ENCODE data around the gene TMEM170B.

The TMEM170B gene

DNA sequence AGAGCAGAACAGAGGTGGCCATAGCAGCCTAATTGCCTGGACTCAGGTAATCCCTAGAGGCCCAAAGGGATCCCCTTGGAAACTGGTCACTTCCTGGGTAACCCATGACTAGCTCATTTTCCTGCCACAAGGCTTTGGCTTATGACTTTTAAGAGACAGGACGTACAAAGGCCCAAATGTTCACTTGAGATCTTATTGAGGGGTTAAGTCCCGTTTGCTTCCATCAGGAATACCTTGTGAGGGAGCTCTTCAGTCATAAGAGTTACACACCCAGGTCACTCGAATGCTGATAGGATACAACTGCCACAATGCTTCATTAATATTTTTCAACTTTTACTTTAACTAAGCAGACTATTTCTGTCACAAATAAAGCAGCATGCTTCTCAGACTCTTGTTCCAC, 51.7 kb downstream of the TMEM170B start:
- no peak for DNase-seq

DNA sequence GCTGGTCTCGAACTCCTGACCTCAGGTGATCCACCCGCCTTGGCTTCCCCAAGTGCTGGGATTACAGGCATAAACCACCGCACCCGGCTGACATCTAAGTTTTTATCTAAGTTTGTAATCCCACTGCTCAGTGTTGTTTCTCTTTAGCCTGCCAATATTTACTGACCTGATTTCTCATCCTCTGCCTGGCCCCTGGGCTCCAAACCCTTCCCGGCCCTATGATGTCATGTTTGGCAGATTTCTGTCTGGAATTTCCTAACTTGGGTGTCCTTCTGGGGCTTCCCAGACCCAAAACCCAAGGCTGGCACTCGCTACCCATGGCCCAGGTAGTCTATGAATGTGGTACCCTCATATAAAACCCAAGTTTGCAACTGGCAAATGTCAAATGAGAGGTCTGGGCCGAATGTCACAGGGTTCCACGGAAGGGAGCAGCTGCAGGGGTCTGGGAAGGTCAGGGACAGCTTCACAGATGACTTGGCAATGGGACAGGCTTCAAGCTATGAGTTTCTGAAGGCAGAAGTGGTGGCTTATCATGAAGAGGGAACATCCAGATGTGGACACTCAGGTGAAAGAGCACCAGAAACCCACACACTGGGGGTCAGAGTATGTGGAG, 54.9 kb downstream of the TMEM170B start:
- no peak for DNase-seq

DNA sequence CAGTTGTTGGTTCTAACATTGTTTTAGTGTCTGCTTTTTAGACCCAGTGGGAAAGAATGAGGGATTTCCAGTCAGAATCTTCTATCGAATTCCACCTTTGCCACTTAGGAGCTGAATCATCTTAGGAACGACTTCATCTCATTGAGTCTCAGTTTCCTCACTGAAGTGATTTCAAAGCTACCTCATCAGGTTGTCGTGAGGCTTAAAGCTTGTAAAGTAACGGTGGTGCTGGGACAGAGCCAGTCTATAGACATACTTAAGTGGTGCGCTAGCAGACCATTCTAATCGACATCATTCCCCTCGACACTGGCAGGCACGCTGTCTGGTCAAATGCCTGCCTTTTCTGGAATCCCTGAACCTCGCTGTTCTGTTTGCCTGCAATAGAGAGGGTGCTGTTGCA, 55.5 kb downstream of the TMEM170B start:
- no peak for DNase-seq

DNA sequence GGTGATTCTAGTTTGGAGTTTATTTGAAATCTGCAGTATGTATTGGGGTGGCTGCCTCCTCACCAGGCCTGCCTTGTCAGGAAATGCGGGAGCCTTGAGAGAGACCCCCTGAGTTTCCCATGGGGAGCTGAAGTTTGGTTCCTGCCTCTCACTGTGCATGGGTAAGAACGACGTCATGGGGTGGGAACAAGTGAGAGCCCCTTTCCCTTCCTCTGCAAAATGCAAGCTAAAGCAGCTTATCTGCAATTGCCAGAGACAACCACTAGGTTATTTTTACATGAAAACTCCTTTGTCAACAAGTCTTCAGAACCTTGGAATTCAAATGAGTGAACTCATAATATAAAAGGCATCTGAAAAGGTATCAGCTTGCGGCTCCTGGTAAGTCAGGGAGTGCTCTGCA, 58.4 kb downstream of the TMEM170B start:
- DNase-seq: no peak

DNA sequence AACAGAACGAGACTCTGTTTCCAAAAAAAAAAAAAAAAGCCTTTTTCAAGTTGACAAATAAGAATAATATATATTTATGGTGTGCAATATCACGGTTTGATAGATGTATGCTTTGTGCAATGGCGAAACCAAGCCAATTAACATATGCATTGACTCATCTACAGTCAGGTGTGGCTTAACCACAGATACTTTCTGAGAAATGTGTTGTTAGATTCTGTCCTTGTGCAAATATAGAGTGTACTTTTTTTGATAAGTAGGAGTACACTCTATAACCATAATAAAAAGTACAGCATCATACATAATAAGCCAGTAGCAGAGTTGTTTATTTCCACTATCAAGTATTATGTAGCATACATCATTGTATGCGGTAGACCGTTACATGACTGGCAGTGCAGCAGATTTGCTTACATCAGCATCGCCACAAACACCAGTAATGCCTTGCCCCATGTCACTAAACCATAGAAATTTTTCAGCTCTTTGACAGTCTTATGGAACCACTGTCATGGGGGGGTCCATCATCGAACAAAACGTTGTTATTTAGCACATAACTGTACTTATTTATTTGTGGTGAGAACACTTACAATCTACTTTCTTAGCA, 59.2 kb downstream of the TMEM170B start:
- DNase-seq: no peak

DNA sequence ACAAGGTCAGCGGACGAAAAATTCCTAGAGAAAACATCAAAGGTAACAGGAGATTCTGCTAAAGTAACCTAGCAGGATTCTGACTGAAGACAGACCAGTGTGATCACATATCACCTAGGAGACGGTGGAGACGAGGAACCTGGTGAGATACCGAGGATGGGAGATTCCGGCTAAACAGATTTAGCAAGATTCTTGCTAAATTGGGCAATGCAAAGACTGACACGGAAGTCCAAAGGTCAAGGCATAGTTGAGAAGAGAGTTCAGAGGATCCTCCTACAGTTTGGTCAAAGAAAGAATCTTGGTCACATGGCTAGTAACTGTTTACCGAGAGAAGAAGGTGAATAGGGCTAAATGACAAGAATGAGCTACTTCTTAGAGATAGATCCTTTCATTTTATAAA, 61.1 kb downstream of the TMEM170B start:
- no peak for DNase-seq

DNA sequence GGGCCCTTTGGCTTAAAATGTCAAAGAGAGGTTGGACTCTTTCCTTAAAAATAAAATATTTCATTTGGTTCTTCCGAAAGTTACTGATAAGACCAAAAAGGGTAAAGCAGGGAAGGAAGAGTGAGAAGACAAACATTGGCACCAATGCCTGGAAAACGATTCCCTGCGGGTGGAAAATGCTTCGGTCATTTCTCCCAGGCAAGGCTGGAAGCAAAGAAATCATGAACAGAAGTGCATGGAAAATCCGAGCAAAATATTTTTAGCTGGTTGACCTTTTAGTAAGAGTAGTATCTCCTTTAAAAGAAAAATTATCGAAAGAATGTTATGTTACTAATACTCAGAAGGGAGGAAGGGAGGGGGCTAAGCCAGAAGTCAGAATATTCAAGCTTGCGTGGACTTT, 62.7 kb downstream of the TMEM170B start:
- no peak for DNase-seq

DNA sequence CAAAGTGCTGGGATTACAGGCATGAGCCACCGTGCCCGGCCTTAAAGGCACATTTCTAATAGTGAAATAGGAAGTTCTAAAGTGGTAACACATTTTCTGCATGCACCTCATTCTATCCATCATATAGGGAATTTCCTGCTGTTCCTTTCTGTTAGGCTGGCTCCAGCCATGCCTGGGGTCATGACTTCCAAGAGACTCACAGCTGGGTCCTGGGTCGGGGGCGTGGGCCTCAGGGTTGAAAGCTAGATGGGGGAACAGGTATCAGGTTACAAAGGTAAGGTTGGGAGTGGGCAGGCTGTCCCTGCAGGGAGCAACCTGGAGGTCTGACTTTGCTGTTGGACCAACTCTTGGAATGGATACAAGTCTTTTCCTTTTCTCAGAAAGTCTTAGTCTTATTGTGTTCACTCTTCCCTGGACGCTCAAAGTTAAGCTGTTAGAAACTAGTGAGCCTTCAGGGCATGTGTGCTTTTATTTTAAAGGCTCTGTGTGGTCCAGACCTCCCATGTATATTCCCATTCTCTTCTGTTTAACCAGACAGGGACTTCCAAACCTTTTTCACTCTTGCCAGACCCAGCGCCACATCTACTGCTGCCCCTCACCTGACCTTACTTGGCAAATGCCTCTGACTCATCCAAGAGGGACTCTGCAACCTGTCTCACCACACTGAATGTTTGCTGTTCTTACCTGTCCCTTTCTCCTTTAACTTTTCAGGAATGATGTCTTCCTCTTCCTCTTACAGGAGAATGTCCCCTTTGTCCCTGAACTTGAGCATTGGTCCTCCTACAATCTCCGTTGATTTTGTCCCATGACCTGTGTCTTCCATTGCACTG, 64.4 kb downstream of the TMEM170B start:
- no peak for DNase-seq

DNA sequence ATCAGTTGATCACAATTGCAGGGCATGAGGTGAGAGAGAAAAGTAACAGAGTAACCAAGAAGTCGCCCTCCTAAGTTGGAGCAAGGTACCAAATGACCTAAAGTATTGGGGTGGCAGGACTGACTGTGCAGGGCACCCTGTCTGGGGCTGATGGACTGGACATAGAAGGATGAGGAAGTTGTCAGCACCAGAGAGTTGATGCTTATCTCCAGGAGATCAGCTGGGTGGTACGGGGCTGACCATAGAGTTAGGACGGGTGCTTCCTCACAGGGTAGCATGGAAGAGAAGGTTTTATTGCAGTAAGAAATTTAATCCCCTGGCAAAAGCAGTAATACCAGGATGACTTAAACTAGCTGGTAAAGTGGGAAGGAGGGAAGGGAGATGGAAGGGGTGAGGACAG, 66.7 kb downstream of the TMEM170B start:
- DNase-seq: no peak

DNA sequence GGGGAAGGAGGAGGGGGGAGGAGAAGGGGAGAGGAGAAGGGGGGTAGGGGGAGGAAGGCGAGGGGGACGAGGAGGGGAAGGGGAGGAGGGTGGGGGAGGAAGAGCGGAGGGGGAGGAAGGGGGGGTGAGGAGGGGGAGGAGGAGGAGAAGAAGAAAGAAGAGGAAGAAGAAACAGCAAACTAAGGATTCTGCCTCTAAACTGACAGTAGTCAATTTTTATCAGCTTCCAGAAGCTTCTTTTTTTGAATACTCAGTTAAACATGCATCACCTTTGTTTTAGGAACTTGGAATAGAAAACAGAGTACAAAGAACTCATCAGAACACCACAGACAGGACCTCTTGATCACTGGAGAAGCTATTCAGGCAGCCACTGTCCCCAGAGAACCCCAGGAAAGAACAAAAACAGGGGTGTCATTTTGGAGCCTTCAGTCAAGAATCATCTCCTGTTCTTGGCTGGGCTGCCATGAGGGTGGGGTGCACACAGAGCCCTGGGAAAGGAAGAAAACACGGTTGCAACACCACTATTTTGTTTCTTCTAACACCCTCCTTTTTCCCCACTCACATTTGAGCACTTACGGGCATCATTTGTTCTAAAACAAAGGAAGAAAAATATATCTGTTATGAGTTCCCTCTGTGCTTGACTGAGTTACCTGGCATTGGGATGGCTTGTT, 67.4 kb downstream of the TMEM170B start:
- no peak for DNase-seq

DNA sequence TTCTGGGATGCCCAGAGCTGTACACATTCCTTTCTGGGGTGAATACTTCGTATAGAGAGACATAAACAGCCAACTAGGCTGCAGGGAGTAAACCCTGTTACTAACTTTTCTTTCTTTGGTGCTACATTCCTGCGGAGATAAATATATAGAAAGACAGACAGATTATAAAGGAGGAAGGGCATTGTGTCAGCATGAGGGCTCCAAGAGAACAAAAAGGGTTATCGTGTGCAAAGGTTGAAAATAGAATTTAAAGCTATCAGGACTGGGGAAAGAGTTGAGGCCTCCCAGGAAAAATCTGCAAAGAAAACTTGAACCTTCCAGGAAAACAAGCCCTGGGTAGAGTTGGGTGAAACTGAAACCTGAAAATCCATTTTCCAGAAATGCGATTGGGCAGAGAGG, 68.0 kb downstream of the TMEM170B start:
- DNase-seq: no peak

DNA sequence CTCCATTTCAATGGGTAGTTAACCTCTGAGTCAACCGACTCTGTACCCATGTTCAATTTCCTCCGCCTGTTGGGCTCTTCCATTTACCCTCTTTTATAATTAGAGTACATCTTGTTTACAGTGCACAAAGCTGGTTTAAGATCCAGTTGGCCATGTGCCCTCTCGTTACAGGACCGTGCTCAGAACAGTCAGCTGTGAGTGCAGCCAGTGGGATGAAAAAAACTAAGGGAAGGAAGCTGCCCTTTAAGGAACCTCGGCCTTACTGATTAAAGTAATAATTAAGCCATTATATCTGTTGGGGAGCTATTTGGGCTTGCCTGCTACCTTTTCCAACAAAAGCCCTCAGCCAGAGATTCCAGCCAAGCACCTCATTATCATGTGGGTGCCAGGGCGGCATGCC, 68.8 kb downstream of the TMEM170B start:
- DNase-seq: no peak

DNA sequence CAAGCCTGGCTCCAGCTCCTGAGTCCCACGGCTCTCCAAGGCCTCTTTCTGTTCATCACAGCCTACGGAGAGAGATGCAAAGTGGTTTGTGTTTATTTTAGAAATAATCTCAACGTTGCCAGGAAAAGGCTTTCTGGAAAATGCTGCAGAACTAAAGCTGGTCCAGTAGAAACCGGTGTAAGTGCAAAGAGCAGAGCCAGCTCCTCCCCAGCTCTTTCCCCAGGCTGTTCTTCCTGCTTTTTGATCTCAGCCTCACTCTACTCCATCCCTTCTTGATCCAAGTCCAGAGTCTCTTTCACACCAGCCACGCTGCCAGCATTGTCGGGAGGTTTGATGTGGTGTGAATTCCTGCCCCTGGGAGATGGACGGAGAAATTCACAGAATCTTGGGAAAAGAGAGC, 69.8 kb downstream of the TMEM170B start:
- no peak for DNase-seq

DNA sequence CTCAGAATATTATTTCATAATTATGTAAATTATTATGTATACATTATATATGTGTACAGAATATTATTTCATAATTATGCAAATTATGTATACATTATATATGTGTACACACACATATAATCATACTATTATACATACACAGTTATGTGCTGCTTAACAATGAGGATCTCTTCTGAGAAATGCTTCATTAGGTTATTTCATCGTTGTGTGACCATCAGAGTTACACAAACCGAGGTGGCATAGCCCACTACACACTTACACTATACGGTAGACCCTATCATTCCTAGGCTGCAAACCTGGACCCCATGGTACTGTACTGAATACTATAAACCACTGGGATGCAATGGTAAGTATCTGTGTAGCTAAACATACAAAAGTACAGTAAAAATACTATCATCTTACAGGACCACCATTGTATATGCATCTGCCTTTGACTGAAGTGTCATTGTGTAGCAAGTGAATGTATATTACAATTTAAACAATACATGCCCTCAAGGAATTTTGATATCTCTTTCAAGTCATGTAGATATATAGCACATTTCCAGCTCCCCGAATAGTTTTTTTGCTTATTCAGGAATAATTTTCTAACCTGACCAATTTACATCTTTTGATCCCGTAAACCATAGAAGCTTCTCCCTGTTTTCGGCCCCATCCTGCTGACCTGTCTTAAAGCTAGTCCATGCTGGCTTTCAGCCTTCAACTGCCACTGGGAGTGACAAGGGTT, 71.2 kb downstream of the TMEM170B start:
- no peak for DNase-seq

DNA sequence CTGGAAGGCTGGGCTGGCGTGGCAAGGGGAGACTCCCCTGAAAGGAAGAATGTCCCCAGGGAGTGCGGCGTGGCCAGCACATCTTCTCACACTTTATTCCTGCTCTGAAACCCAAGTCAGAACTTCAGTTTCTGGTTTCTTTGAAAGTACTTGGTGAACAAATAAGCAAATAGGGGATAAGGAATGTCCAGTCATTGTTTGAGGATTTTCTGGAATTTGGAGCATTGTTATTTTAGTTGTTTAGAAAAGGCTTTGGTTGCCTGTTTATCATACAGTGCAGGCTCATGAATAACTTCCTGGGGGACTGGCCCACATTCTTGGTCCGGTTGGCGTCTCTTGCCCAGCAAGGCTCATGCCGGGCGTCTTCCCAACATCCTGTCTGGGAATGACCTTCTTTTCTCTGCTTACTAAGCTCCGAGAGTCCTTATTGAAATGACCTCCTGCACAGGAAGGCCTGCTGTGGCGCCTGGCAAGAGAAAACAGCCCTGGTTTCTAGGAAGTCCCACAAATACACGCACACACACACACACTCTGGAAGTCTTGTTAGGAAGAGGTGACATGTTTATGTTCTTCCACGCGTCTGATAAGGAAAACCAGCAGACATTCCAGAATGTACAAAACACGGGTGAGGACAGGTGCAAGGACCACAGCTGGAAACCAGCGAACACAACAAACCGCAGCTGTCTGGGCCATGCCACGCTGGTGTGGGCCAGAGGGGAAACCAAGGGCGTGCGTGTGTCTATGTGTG, 71.9 kb downstream of the TMEM170B start:
- no peak for DNase-seq

DNA sequence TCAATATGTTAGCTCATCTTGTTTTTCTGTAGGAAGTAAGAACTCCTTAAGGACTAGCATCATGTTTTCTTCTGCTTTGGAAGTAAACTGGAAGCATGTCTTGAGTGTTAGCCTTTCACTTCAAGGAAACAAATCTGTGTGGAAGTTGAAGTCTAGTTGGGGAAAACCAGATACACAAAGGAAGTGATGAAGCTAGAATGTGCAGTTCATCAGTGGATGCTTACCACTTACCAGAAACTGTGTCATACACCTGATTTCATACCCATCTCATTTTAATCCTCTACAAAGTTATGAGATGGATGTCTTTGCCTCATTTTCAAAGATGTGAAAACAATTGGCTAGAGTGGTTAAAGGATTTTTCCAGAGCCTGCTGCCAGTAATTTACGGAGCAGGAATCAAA, 75.8 kb downstream of the TMEM170B start:
- no peak for DNase-seq

DNA sequence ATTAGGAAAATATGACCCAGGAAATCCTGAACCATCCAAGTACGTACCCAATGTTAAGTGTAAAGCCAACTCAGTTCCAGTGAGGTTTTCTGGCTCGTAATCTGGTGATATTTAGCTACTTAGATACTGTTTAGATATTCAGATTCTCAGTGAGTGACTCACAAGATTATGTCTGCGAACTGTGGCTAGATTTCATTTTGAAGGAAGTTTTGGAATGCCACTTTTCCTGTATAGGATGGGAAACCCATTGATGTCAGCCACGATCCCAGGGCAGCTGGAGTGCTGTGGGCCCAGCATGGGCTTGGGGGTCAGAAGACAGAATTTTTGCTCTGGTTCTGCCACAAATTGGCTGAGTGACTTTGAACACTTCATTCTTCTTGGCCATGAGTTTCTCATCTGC, 76.3 kb downstream of the TMEM170B start:
- DNase-seq: no peak

DNA sequence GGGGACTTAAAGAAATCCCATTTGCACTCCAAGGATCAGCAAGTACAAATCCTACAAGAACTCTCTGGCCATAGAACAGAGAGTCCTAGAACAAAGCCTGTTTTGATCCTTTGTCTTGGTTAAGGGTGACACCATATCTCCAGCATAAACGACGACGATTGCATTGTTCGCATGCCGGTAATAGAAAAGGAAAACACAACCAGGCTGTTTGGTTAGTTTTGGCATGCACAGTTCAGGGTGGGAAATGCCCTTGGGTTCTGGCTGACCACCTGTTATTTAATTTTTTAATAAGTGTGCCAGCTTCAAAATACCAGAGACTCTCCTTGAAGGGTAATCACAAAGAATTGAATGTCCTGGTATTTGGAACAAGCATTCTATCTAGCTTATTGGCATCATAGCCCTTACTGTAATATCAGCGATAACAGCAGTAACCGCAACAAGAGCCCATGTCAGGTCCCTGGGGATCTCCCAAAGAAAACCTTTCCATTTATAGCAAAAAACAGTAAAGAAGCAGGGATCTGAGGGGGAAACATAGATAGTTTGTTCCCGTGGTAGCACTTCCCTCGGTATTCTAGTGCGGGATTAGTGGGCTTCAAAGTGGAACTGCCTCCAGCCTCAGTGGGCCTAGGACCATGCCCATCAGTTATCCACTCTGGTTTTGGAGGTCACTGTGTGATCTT, 77.1 kb downstream of the TMEM170B start:
- DNase-seq: no peak

DNA sequence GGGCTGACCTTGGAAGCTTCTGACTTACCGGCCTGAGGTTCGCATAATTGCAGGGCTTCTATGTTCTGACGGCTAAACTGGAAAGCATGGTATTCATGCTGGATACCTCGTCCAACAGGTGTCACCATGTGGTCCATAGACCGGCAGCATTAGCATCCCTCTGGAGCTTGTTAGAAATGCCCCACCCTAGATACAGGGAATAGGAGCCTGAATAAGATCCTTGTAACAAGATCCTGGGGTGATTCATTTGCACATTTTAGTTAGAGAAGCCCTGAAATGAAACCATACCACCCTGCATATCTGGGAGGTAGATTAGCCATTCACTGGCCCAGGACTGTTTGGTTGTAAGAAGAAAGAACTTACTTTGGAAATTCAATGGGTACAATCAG, 77.7 kb downstream of the TMEM170B start:
- DNase-seq: no peak

DNA sequence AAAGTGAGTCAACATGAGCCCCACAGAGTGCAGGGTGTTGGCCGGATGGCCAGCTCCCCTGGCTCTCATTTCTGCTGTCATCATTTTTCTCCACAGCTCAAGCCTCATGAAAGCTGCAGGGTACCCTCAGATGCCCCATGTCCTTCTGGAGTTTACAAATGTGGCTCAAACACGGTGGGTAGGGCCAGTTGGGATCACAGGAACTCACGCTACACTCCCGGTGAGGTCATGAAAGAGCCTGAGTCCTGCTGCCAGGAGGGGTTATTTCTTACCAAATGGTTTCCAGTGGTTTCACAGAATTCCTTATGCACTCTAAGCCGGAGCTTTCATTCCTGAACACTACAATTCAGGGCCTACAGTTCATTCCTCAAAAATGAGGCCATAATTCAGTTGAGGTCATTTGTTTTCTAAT, 78.7 kb downstream of the TMEM170B start:
- no peak for DNase-seq

DNA sequence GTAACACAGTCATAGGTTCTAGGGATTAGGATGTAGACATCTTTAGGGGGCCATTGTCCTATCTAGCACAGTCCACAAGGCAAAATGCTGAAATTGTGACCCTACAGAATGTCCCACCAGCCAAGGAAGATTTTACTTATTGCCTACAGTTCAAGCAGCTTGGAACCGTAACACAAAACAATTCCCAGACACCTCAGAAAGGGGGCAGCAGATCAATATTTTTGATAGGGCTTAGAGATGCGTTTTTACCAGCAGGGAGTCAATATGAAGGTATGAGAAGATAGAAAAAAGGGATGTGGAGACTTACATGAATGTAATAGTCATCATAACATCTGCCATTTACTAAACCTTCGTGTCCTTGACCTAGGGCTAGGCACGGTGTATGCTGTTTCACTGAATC, 81.0 kb downstream of the TMEM170B start:
- no peak for DNase-seq

DNA sequence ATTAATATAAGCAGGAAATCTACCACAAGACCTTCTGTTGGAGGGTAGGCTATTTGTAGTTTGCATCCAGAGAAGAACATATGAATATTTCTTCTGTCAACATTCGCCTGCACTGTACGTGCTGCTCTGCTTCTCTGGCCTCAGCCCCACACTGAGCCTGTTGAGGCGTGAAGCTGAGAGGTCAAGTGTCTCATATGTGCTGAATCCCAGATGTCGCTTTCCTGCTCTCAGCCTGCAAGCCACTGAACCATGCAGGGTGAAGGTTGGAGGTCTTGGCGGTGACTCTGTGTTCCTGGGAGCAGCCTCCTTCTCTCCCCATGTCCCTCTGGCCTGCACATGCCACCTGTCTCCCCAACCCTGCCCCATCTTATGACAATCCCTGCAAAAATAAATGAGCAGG, 83.6 kb downstream of the TMEM170B start:
- no peak for DNase-seq
